GM21737 (cell line): ENCODE results near the gene MCUR1.
"Not testable (repeated sequence)": the region's sequence is repeated elsewhere in the genome, so short reads cannot be mapped to it uniquely, and the experiment has no call there.

Source experiments
- ATAC-seq: cut with Tn5 transposase; IDR thresholded peaks from one replicate; pipeline ENCODE4 v1.9.1; 2021; ENCODE audit warnings: mild to moderate bottlenecking, moderate library complexity; ENCODE audit not compliant: unreplicated experiment

The MCUR1 gene

GRCh38 chr6:13829419-13829818, 15.1 kb upstream of the MCUR1 start:
- ATAC-seq, result not testable (repeated sequence)

DNA sequence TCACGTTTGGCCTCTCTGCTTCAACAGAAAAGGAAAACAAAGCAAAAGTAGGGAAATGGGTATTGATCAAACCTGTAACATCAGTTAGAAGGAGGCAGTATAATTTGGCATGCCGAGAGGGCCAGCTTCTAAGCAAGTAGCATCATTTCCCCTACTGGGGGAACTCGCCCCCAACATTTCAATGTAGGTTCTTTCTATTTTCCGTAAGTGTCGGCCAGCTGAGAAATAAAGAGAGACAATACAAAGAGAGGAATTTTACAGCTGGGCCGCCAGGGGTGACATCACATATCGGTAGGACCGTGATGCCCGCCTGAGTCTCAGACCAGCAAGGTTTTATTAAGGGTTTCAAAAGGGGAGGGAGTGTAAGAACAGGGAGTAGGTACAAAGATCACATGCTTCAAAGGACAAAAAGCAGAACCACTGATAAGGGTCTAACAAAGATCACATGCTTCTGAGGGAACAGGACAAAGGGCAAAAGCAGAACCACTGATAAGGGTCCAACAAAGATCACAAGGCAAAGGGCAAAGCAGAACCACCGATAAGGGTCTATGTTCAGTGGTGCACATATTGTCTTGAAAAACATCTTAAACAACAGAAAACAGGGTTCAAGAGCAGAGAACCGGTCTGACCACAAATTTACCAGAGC, 14.4 kb upstream of the MCUR1 start:
- not testable (repeated sequence) for ATAC-seq

DNA sequence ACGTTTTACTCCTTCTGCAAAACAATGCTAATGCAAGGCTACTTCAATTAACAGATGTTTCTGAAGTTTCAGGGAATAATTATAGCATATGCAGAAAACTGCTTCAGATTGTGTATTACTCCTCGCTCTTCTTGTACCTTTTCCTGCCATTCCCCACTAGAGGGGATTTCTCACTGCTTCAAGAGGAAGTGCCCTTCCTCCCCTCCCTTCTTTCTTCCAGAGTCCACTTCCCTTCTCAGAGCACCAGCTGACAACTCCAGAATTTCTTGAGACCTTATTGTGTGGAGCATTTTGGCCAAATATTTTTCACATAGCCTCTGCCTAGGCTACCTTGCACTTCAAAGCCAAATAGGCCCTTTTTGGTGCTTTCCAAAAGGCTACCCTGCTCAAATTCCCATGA, 12.7 kb upstream of the MCUR1 start:
- no peak for ATAC-seq

DNA sequence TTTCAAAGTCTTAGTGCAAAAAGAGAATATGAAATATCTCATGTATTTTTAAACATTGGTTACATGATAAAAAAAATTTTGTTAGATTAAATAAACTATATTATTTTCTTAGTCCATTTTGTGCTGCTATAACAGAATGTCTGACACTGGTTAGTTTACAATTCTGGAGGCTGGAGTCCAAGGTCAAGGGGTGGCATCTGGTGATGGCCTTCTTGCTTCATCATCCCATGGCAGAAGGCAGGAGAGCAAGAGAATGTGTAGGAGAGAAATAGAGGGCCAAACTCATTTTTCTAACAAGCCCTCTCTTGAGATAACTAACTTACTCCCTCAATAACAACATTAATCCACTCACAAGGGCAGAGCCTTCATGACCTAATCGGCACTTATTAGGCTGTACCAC, 11.5 kb upstream of the MCUR1 start:
- no peak for ATAC-seq

DNA sequence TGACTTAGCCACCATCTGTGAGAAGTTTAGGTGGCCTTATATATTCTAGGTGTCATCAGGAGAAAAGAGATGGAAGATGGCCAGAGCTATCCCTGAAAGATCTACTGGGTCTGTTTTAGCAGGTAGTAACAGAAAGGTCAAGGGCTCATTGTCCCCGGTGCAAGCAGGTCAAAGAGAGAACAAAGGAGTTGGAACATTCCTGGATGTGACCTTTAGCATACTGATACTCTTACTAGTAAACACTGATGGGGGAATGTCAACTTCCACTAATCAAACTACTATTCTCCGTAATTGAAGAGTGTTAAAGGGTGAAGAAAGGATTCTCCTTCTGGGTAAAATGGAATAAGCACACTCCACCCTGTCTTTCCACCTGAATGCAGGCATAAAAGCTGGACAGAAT, 4.0 kb upstream of the MCUR1 start:
- no peak for ATAC-seq

- no peak for ATAC-seq
Measured at GRCh38 chr6:13814938-13815575, 700 bp upstream of the MCUR1 start.

DNA sequence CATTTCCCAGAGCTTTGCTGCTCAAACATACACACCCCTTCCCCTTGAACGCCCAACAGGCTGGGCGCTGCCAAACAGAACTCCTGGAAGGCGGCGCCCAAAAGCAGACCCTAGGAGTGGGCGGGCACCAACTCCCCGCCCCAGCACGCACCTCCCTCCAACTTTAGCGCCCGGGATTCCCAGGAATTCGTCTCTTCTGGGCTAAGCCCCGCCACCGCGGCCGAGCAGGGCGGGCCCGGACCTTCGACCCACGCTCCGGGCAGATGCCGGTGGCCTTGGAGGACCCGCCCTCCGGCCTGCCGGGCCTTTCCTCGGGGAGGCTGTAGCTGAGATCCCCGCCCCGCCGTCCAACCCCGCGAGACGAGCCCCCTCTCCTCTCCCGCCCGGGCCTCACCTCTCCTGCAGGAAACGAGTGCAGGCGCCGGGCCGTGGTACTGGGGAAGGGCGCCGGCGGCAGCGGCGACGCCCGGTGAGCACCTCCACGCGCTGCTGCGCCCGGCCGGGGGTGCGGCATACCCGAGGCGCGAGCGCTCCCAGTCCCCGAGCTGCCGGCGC, 659 bp downstream of the MCUR1 start:
- peak; percentile 34 for ATAC-seq

GRCh38 chr6:13813026-13813425, 1.3 kb downstream of the MCUR1 start:
- ATAC-seq, result no peak

DNA sequence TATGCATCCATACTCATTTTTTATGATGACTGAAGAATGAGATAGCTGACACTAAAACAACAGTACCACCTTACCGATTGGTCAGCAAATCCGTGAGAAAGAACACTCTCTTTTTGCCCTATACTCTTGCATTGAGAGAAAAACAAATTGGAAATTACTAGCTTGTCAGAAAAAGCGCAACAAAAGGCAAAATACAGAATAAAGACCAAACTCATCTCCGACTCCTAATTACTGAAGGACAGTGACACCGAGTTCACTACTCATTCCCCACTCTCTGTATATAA, 2.1 kb downstream of the MCUR1 start:
- no peak for ATAC-seq

DNA sequence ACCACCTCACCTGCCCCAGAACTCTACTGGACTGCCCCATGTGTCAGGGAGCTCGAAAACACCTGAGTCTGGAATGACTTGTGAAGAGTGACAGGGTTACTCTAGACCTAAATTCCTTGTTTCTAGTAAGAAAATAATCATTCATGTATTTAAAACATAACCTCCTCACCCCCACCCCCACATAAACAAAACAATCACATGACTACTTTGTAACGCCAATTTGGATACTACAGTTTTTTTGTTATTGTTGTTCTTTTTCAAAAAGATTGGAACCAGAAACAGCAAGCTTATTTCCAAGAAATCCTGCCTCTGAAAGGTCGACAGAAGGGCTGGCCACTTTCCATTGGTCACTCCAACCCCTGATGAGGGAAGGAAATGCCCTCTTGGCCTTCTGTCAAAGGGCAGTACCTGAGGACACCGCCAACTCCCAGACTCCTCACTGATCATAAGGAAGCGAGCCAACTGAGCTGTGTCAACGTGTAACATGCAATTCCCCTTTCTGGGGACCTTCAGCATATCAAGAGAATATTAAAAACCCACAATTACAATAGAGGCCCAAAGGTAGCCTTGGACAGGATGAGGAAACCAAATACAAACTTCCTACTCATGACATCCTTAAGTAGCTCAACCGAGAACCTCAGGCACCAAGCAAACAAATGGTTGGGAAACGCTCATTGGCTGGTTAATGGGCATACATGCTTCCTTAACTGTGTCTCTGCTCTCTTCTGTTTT, 2.6 kb downstream of the MCUR1 start:
- ATAC-seq, result no peak

DNA sequence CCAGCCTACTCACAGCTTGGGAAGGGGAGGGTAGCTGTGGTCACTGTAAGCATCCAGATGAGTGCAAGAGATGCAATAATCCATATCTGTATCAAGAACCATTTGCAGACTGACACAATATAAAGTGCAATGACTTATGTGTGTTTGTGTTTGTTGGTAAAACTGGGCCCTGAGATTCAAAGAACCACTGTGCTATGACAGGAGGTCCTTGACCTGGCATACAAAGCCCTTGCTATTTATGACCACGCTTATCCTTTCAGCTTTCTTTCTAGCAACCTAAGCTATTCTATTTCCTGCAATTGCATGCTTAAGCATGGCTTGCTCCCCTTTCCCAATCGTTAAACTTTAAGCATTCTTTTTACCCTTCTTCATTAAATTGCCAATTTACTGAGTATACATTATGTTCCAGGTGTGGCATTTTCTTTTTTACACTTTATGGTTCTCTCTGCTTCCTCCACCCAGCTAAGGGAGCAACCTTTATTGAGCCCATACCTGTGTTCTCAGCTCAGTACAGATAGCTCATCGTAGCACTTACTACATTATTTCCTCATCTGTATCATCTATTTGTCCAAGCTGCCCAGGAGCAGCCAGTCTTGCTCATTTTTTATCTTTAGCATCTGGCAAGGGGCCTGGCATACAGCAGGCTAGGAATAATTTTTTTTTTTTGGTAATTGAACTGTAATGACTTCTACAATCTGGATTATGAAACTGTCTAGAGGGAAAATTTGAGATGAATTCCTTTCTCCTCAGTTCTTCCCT, 3.5 kb downstream of the MCUR1 start:
- ATAC-seq, result no peak

DNA sequence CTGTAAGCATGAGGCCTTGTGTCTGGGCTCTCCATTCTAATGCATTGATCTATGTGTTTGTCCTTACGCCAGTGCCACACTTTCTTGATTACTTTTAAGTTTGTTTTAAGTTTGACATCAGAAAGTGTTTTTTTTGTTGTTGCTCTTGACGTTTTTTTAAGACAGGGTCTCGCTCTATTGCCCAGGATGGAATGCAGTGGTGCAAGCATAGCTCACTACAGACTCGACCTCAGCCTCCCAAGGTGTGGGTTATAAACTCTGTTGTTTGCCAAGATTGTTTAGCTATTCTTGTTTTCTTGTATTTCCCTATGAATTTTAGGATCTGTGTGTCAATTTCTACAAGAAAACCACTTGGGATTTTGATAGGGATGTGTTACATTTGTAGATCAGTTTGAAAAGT, 5.6 kb downstream of the MCUR1 start:
- no peak for ATAC-seq

DNA sequence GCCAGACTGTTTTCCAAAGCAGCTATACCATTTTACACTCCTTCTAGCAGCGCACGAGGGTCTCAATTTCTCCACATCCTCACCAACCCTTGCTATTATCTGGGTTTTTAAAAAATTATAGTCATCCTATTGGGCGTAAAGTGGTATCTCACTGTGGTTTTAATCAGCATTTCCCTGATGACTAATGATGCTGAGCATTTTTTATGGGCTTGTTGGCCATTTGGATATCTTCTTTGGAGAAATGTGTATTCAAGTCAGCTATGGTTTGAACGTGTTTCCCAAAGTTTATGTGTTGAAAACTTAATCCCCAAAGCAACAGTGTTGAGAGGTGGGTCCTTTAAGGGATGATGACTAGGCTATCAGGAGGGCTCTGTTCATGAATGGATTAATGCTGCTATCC, 6.7 kb downstream of the MCUR1 start:
- ATAC-seq, result no peak

GRCh38 chr6:13803581-13803980, 10.8 kb downstream of the MCUR1 start:
- no peak for ATAC-seq

DNA sequence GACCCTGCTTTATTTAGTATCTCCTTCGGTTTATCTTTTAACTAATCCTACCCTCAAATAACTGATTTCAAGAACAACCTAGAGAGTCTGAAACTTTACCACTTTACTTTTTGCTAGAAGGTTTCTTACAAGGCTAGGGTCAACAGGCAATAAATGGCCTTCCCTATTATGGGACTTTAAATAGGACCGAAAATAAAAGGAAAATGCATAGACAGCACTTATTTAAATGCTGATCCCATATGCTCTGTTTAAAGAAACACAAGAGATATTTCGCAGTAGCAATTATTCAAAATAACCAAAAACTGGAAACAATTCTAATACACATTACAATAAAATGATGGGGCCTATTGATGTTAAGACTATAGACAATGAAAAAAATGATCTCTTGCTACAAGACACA, 13.7 kb downstream of the MCUR1 start:
- ATAC-seq, result no peak

DNA sequence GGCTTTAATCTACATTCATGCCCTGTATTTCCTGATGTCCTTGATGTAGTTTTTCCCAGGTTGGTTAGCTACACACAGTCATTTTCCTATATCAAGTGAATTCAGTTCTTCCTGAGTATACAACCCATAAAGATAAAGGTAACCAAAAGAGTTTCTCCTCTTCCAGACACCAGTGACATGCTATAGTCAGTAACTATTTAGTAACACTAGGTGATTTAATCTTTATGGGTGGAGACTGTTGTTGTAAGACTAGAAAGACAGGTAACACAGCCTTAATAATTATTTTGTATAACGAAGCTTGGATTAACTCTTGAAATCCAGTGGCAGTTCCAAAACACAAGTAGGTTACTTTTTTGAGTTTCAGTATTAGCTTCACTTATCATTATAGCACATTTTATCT, 17.6 kb downstream of the MCUR1 start:
- no peak for ATAC-seq

GRCh38 chr6:13795041-13795750, 19.2 kb downstream of the MCUR1 start:
- peak; percentile 89 for ATAC-seq

- no peak for ATAC-seq
Measured at GRCh38 chr6:13794184-13794583, 20.2 kb downstream of the MCUR1 start.

GRCh38 chr6:13789746-13790145, 24.6 kb downstream of the MCUR1 start:
- ATAC-seq, result no peak

- no peak for ATAC-seq
Measured at GRCh38 chr6:13788820-13789219, 25.5 kb downstream of the MCUR1 start.

- ATAC-seq, result no peak
Measured at GRCh38 chr6:13787137-13787536, 27.2 kb downstream of the MCUR1 start.
